Loucy (cell line): Measurements from ENCODE around the gene IFI27L2.
A peak's percentile ranks its signal among the peaks of the same experiment; 100 is the strongest.

ENCODE experiments used
- EZH2phosphoT487 ChIP-seq: fragments of 200-600 bp; IDR thresholded peaks from 2 replicates; pipeline ENCODE4 v1.6.1; 2018; ENCODE audit warnings: antibody characterized with exemption, mild to moderate bottlenecking, moderate library complexity, borderline replicate concordance
- TF ChIP-seq, protein P1 (sequence below): fragments of 200-600 bp; sonication (generic); conservative IDR thresholded peaks from 2 replicates; pipeline ENCODE4 v1.5.1; 2014; ENCODE audit warnings: mild to moderate bottlenecking, antibody characterized with exemption, low read length

DNA sequence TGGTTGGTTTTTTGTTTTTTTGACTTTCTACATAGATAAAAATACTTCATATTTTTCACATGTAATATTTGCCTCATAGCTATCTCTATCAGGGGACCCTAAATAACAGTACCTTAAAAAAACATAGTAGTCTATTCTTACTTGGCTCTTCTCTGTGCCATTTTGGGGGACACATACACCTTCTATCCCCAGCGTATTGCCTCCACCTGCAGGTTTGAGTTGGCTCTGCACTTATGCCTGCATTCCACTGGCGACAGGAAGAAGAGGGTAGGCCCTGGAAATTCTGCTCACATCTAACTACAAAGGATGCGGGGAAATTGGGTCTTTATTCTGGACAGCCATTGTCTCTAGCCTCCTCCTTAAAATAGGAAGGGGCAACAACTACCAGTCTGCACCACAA lies 13.8 kb upstream of the IFI27L2 start:
- TF ChIP-seq, protein P1, sequence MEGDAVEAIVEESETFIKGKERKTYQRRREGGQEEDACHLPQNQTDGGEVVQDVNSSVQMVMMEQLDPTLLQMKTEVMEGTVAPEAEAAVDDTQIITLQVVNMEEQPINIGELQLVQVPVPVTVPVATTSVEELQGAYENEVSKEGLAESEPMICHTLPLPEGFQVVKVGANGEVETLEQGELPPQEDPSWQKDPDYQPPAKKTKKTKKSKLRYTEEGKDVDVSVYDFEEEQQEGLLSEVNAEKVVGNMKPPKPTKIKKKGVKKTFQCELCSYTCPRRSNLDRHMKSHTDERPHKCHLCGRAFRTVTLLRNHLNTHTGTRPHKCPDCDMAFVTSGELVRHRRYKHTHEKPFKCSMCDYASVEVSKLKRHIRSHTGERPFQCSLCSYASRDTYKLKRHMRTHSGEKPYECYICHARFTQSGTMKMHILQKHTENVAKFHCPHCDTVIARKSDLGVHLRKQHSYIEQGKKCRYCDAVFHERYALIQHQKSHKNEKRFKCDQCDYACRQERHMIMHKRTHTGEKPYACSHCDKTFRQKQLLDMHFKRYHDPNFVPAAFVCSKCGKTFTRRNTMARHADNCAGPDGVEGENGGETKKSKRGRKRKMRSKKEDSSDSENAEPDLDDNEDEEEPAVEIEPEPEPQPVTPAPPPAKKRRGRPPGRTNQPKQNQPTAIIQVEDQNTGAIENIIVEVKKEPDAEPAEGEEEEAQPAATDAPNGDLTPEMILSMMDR: peak; percentile 69
- no peak for TF ChIP-seq EZH2phosphoT487
